Ovary (tissue), 3 donors: ENCODE data around the gene ZNF91.

Experiments
- CTCF ChIP-seq, 3 donors: fragments of 450-650 bp in 2 of 3; fragments of 200-600 bp in 1 of 3; IDR thresholded peaks; one replicate each; pipeline versions ENCODE4 v1.5.1 to v1.8.0; 2016 to 2022; ENCODE audit warnings: antibody characterized with exemption in 3 of 3, mild to moderate bottlenecking in 1 of 3
- EP300 ChIP-seq: sonication (generic); formaldehyde crosslinking; IDR thresholded peaks from one replicate; pipeline ENCODE4 v1.6.1; 2017; ENCODE audit warnings: antibody characterized with exemption
- POLR2A ChIP-seq: fragments of 450-650 bp; IDR thresholded peaks from one replicate; pipeline ENCODE4 v1.6.1; 2017; ENCODE audit warnings: antibody characterized with exemption, mild to moderate bottlenecking, moderate library complexity
- donor health status: DM: no; HTN: no; CAD: no.

- TF ChIP-seq POLR2A (no peak), CTCF (IDR thresholded peaks at IDR 0.05) (no peak), EP300 (no peak)
Observed at GRCh38 chr19:23378948-23379347, 16.3 kb downstream of the ZNF91 start.
